ENCODE data around the gene ATP4A.
A peak's percentile ranks its signal among the peaks of the same experiment; 100 is the strongest.

ATP4A gene

GRCh38 chr19:35565016-35565856, 1.8 kb upstream of the ATP4A start:
- no peak for DNase-seq (ENCODE audit: low read depth)

DNA sequence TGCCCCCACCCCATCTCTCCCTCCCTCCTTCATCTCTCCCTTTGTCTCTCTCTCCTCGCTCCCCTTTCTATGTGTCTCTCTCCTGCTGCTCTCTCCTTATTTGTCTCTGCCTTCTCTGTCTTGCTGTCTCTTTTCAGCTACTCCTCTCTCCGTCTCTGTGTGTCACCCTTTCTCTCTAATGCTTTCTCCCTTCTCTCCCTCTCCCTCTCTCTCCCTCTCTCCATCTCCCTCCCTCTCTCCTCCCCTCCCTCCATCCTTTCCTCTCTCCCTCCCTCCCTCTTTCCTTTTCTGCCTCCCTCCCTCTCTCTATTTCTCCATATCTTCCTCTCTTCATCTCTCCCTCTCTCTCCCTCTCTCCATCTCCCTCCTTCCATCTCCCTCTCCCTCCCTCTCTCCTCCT, 682 bp downstream of the ATP4A start:
- no peak for DNase-seq (ENCODE audit: low read depth)

GRCh38 chr19:35562336-35562735, 1.1 kb downstream of the ATP4A start:
- no peak for DNase-seq (ENCODE audit: low read depth)

- no peak for DNase-seq (ENCODE audit: low read depth)
Observed at GRCh38 chr19:35561436-35561835, 2.0 kb downstream of the ATP4A start.

- no peak for DNase-seq (ENCODE audit: low read depth)
Observed at GRCh38 chr19:35560677-35561076, 2.8 kb downstream of the ATP4A start.

- no peak for DNase-seq (ENCODE audit: low read depth)
Observed at GRCh38 chr19:35560271-35560670, 3.2 kb downstream of the ATP4A start.

DNA sequence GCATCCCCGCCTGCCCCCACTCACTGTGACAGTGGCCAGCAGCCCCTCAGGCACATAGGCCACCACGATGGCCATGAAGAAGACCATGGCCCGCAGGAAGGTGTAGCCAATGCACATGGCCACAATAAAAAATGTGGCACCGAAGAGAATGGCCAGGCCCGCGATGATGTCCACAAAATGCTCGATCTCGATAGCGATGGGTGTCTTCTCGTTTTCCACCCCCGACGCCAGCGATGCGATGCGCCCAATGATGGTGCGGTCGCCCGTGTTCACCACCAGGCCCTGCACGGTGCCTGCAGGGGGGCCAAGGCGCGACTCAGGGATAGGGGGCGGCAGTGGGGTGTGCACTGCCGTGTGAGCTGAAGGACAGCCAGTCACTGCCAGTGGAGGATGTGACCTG, 3.7 kb downstream of the ATP4A start:
- DNase-seq (ENCODE audit: low read depth): no peak

- no peak for DNase-seq (ENCODE audit: low read depth)
Observed at GRCh38 chr19:35559281-35559659, 4.2 kb downstream of the ATP4A start.

DNA sequence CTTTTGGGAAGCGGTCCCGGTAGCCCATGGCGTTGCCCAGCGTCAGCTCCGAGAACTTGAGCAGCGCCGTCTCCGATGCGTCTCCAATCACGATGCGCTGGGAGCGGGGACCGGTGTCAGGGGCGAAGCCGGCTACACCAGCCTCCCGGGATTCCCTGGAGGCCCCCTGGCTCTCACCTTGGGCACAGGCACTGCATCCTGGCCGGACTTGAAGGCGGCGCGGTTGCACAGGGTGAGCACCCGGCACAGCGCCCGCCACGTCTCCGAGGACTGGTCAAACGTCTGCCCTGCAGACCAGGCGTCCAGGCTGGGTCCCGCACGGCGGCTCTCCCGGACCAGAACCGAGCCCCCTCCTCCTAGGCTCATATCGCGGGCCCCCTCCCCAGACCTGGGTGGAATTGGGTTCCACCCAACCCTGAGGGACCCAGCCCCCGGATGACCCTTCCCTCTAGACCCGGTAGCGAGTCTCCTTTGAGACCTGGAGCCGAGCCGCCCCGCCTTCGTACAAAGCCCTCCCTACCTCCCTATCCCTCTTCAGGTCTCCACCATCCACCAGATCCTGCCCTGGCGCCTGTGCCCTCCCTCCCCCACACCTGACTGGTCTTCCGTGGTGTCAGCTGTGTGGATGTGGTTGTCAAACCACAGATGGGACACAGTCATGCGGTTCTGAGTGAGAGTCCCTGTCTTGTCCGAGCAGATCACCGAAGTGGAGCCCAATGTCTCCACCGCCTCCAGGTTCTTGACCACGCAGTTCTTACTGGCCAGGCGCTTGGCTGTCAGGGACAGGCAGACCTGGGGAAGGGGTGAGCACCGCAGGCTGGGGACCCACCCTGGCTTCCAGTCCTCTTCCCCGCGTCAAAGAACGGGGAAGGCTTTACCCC, 4.8 kb downstream of the ATP4A start:
- DNase-seq (ENCODE audit: low read depth): no peak

GRCh38 chr19:35557539-35558399, 5.7 kb downstream of the ATP4A start:
- peak; percentile 15 for DNase-seq (ENCODE audit: low read depth)

DNA sequence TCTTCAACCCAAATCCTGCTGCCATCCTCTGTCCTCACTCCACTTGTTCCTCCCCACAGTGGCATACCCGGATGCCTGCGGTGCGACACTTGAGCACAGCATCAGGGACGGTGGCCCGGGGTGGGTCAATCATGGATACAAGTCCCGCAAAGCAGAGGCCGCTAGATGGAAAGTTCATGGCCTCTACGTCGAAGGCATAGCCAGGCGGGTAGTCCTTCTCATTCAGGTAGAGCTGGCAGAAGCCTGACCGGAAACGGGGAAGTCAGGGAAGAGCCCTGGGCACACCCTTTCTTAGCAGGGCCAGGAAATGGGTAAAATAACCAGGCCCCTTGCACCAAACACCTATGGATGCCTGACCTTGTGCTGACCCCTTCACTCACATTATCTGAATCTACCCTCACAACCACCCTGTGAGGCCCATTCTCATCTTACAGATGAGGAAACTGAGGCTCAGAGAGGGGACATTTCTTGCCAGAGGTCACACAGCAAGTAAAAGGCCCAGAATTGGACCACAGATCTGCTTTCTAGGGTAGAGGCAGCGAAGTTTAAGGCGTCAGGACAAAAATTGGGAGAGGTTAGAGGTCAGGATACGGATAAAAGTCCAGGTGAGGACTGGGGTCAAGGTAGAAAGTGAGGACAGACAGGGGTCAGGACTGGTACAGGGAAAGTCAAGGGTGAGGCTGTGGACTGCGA, 6.5 kb downstream of the ATP4A start:
- DNase-seq (ENCODE audit: low read depth): no peak

DNA sequence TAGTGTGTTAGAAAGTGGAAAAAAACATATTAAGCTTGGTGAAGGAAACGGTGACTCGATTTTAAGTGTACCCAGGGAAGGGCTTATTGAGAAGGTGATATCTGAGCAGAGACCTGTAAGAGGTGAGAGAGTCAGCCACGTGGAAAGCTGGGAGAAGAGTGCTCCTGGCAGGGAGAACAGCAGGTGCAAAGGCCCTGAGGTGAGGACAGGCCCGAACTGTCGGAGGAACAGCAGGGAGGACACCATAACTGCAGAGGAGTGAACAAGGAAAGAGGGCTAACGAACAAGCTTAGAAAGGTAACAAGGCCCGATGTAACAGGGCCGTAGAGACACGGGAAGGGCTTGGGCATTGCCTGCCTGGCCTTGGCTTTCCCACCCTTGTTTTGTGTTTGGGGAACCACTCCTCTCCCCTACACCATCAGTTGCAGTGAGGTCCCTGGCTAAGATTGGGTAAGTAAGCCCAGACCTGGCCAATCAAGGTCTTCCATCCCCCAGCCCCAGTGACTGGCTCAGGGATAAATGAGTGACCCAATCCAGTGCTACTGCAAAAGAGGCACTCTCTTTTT, 7.3 kb downstream of the ATP4A start:
- DNase-seq (ENCODE audit: low read depth): no peak

DNA sequence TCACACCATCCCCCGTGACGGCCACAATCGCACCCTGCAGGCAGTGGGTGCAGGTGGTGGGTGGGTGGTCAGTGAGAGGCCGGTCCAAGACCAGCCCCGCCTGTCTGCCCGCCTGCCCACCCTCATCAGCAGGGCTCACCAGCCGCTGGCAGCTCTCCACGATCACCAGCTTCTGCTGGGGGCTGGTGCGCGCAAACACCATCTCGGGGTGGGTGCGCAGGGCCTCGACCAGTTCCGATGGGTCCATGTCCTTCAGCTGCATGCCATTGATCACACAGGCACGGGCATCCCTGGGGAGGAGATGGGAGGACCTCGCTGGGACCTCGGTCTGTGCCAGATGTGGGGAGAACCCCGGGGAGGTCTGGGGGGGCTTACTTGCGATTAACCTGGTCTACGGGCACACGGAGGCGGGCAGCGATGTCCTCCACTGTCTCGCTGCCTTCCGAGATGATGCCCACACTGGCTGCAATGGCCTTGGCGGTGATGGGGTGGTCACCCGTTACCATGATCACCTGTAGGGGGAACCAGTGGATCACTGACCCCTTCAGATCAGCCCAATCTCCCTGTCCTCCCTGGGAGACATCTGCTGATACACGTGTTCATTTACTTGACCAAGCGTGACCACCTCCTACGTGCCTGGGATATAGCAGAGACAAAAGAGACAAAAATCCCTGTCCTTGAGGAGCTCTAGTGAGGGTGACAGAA, 8.0 kb downstream of the ATP4A start:
- DNase-seq (ENCODE audit: low read depth): no peak

DNA sequence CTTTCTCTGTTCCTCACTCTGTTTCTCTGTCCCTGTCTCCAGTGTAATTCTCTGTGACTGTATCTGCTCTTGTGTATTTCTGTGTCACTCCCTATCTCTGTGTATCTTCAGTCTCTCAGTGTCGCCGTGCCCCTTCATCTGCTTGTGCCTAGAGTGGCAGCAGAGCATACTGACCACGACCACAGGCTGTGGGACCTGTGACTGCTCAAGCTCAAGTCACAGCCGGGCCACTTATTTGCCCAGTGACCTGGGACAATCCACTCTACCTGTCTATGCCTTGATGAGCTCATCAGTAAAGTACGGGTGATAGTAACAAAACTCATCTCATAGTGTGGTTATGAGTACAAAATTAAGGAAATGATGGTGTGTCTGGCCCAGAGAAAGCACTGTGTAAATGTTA, 9.4 kb downstream of the ATP4A start:
- no peak for DNase-seq (ENCODE audit: low read depth)

GRCh38 chr19:35553385-35554000, 10.0 kb downstream of the ATP4A start:
- DNase-seq (ENCODE audit: low read depth): no peak

- no peak for DNase-seq (ENCODE audit: low read depth)
Observed at GRCh38 chr19:35552534-35553384, 10.7 kb downstream of the ATP4A start.

DNA sequence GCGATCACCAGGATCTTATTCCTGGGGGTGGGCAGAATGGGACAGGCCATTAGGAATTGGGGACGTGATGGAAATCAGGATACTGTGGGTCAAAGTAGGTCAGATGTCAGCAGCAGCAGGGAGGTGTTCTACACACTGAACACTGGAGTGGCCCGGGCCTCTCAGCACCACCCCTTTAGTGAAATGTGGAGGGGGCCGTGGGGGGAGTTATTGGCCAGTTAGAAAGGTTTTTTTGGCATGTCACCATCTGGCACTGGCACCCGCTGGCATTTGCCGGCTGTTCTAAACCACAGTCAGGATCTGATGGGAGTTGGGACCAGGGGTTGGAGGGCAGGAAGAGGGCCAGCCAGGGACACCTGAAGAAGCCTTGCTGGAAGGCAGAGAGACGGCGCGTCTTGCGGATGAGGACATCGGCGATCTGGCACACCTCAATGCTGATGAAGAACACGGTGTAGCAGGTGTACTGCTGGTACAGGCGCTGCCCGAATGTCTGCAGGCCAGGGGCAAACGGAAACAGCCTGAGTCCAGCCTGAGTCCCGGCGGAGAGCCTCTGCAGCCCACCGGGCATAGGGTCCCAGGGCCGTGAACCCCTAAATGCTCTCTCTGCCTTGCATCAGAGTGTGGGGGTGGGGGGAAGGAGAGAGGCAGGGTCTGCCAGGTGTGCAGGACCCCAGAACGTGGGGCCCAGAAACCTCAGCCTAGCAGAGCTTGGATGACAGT, 12.2 kb downstream of the ATP4A start:
- DNase-seq (ENCODE audit: low read depth): no peak

DNA sequence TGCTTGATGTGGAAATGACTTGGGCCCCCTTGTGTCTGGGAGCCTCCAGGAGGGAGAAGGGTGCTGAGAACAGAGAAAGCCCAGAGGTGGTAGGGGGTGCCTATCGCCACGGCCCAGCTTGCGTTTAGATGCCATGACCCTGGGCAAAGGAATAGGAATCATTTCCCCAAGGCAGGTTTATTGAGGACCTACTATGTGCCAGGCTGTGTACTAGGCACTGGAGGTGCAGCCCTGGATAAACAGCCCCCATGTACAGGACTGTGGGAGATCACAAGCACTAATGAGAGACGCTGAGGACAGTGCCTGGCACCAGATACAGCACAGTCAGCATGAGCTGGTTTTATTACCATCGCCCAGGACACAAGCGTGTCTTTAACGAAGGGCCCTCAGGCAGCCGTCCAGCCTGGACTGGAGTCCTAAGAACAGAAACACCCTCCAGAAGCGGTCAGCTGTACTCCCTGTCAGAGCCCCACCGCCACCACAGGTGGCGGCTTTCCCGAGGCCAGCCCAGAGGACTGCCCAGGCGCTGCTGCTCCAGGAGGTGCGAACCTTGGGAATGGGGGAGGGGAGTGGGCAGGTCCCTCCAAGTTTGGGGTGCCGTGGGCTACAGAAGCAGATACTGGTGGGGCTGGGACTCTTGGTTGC, 13.5 kb downstream of the ATP4A start:
- DNase-seq (ENCODE audit: low read depth): no peak
